ENCODE data around the gene NUCB2. TPM values are rescaled to one million over a fixed set of nuclear protein-coding genes. Genes with fewer than 3 reads are reported as not detected.

Gene NUCB2
- total and polyA plus RNA-seq, 2 of the 8 experiments (the other 6 are each of a cell fraction or from before 2014, with no cell fraction given) = 9.0 to 34.2 TPM

DNA sequence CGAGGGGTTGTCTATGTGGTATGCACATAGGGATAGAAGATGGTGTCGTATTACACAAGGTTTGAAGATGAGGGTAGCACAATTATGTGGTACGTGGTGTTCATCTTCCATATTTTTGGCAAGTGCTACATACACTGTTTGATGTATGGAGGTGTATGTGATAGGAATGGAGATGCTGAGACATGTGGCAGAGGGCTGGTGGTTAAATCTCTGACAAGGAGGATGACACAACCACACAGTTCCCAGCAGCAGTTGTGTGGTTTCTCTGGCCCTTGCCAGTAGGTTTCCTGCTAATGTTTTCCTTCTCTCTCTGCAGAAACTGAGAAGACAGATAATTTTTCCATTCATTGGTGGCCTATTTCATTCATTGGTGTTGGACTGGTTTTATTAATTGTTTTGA lies 92.0 kb downstream of the NUCB2 start (continued):
- TF ChIP-seq, protein P1, sequence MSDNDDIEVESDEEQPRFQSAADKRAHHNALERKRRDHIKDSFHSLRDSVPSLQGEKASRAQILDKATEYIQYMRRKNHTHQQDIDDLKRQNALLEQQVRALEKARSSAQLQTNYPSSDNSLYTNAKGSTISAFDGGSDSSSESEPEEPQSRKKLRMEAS (IDR thresholded peaks at IDR 0.05) = no peak
- TF ChIP-seq SP4 (IDR thresholded peaks at IDR 0.05; ENCODE audit: low read length) = no peak
- no peak for TF ChIP-seq CBX5 (IDR thresholded peaks at IDR 0.05; ENCODE audit: low read depth, low read length)
- no peak for TF ChIP-seq CHD2 (IDR thresholded peaks at IDR 0.05; ENCODE audit: low read length)
- no peak for TF ChIP-seq RNF2 (IDR thresholded peaks at IDR 0.05; ENCODE audit: borderline replicate concordance, low read depth, low read length, missing control alignments, poor library complexity, severe bottlenecking)
- TF ChIP-seq, protein P2, sequence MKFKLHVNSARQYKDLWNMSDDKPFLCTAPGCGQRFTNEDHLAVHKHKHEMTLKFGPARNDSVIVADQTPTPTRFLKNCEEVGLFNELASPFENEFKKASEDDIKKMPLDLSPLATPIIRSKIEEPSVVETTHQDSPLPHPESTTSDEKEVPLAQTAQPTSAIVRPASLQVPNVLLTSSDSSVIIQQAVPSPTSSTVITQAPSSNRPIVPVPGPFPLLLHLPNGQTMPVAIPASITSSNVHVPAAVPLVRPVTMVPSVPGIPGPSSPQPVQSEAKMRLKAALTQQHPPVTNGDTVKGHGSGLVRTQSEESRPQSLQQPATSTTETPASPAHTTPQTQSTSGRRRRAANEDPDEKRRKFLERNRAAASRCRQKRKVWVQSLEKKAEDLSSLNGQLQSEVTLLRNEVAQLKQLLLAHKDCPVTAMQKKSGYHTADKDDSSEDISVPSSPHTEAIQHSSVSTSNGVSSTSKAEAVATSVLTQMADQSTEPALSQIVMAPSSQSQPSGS (IDR thresholded peaks at IDR 0.05; ENCODE audit: low read length) = no peak
- no peak for TF ChIP-seq POLR2A (IDR thresholded peaks at IDR 0.05; ENCODE audit: control extremely low read depth in 1 of 2, low read depth in 2 of 2, low read length in 2 of 2)
- TF ChIP-seq HDAC6 (IDR thresholded peaks at IDR 0.05; ENCODE audit: low read depth, low read length) = no peak
- TF ChIP-seq SAP30 (IDR thresholded peaks at IDR 0.05; ENCODE audit: insufficient read depth, insufficient replicate concordance, low read length) = no peak
- TF ChIP-seq GABPA (IDR thresholded peaks at IDR 0.05; ENCODE audit: borderline replicate concordance, insufficient read depth, low read length) = no peak

Measured in H1 (cell line).